Measurements from ENCODE around the gene GRM8. TPM values are rescaled to one million over a fixed set of nuclear protein-coding genes. Genes with fewer than 3 reads are reported as not detected.

The GRM8 gene
- polyA plus RNA-seq, 2 of the 4 experiments (the other 2 are of a cell fraction), result 0.06 TPM; not detected in 1

GRCh38 chr7:127041689-127042452 lies 210.9 kb downstream of the GRM8 start (continued):
- no peak for TF ChIP-seq CTCF (IDR thresholded peaks at IDR 0.05)
- TF ChIP-seq CBX8 (IDR thresholded peaks at IDR 0.05), result no peak
- TF ChIP-seq TP53 (CRISPR knock-in tag; IDR thresholded peaks at IDR 0.05), result no peak
- TF ChIP-seq RFX5 (IDR thresholded peaks at IDR 0.05), result no peak

GRCh38 chr7:127040042-127040441 lies 212.7 kb downstream of the GRM8 start:
- POLR2A ChIA-PET, result no interaction called here
- no peak for FAIRE-seq
- no peak overlapping the region for H3K27ac ChIP-seq
- H3K4me2 ChIP-seq, result no peak overlapping the region
- TF ChIP-seq MAFK (IDR thresholded peaks at IDR 0.05; ENCODE audit: partially characterized antibody) (peak; percentile 84), HOXA7 (CRISPR knock-in tag; IDR thresholded peaks at IDR 0.05) (no peak)
- no peak for DNase-seq (ENCODE audit: low read depth in 1 of 2, low spot score in 1 of 2)
- H3K9me3 ChIP-seq, result no peaks in the 10 kb centered on the region
- H3K4me3 ChIP-seq, result no peak overlapping the region
- CTCF ChIA-PET, result interaction anchor here (0.6 kb wide), 1 partner anchor 10 kb away, joined by 3 read pairs; no protein-coding TSS in a partner anchor
- no peaks in the 10 kb centered on the region for H3K4me1 ChIP-seq
- 3% methylated on average over 2 of the region's 2 CpGs for WGBS (ENCODE audit: missing lambda C conversion rate)
- no peak for ATAC-seq

- FAIRE-seq (no peak), DNase-seq (ENCODE audit: low read depth in 1 of 2, low spot score in 1 of 2) (no peak)
Observed at GRCh38 chr7:127039541-127039940, 213.2 kb downstream of the GRM8 start.

More at GRCh38 chr7:127039541-127039940, 213.2 kb downstream of the GRM8 start:
- Histone ChIP-seq H3K4me3 (no peak overlapping the region), H3K27ac (no peak overlapping the region), H3K4me1 (no peaks in the 10 kb centered on the region), H3K9me3 (no peaks in the 10 kb centered on the region), H3K4me2 (no peak overlapping the region)
- WGBS (ENCODE audit: missing lambda C conversion rate), result no CpG with 5 or more reads among the region's 3 CpGs
- TF ChIP-seq POLR2AphosphoS2 (conservative IDR thresholded peaks at IDR 0.05; ENCODE audit: low read length), result no peak
- TF ChIP-seq EHF (CRISPR knock-in tag; IDR thresholded peaks at IDR 0.05), result no peak
- no peak for TF ChIP-seq CBX2 (IDR thresholded peaks at IDR 0.05; ENCODE audit: borderline replicate concordance, low read depth)
- no peak for TF ChIP-seq POLR2A (IDR thresholded peaks at IDR 0.05; ENCODE audit: low read length)
- no peak for TF ChIP-seq ATOH8 (CRISPR knock-in tag; IDR thresholded peaks at IDR 0.05; ENCODE audit: low read depth)
- TF ChIP-seq TP53 (CRISPR knock-in tag; IDR thresholded peaks at IDR 0.05), result no peak
- TF ChIP-seq RARB (CRISPR knock-in tag; IDR thresholded peaks at IDR 0.05), result no peak
- no peak for TF ChIP-seq RCOR1 (IDR thresholded peaks at IDR 0.05; ENCODE audit: low read depth, low read length)
- TF ChIP-seq MYC (IDR thresholded peaks at IDR 0.05; ENCODE audit: borderline replicate concordance, low read length), result no peak
- TF ChIP-seq RFX5 (IDR thresholded peaks at IDR 0.05), result no peak
- TF ChIP-seq HMGXB4 (CRISPR knock-in tag; IDR thresholded peaks at IDR 0.05; ENCODE audit: borderline replicate concordance), result no peak
- no peak for TF ChIP-seq JUNB (IDR thresholded peaks at IDR 0.05)
- no peak for TF ChIP-seq MAX (IDR thresholded peaks at IDR 0.05)
- TF ChIP-seq CHD2 (IDR thresholded peaks at IDR 0.05; ENCODE audit: low read length, partially characterized antibody), result no peak
- no peak for TF ChIP-seq TFCP2L1 (CRISPR knock-in tag; IDR thresholded peaks at IDR 0.05)
- no peak for TF ChIP-seq FOSB (CRISPR knock-in tag; IDR thresholded peaks at IDR 0.05)
- ATAC-seq, result no peak
- CTCF ChIA-PET, result no interaction called here
- POLR2A ChIA-PET, result no interaction called here
